ENCODE results near the gene DAPK1.

DNA sequence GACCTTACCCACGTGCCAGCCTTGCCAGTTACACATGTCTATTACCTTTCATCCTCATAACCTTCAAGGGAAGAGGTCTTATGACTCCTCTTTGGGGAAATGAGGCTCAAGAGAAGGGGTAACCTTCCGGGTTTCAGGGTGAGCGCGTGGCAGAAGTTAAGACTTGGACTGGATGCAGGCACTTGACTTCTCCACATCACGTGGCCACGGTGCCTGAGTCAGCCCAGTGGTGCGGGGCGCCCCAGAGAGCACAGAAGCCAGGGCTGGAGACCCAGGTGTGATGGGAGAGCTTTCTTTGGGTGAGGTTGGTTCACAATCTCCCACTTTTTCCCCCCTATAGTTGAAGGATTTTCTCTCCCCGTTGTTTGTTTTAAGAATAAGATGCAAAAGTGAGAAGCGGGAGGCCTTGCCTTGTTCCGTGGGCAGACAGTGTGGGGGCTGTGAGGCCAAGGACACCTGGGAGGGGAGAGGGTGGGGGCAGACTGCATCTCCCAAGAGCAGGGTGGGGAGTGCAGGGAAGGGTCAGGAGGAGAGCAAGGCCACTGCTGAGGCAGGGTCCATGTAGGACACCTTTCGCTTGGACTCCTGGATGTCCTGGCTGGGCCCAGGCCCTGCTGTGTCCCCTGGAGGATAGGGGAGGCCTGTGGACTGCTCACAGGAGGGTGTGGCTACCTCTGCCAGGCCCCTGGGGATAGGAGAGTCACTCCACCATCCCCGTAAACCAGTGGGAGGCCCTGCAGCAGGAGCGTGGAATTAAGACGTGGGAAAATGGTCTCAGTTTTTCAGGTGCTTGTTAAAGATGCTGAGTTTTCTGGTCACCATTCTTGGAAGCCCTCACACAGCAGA is 138.2 kb downstream of the DAPK1 start:
- TF ChIP-seq, protein P1, sequence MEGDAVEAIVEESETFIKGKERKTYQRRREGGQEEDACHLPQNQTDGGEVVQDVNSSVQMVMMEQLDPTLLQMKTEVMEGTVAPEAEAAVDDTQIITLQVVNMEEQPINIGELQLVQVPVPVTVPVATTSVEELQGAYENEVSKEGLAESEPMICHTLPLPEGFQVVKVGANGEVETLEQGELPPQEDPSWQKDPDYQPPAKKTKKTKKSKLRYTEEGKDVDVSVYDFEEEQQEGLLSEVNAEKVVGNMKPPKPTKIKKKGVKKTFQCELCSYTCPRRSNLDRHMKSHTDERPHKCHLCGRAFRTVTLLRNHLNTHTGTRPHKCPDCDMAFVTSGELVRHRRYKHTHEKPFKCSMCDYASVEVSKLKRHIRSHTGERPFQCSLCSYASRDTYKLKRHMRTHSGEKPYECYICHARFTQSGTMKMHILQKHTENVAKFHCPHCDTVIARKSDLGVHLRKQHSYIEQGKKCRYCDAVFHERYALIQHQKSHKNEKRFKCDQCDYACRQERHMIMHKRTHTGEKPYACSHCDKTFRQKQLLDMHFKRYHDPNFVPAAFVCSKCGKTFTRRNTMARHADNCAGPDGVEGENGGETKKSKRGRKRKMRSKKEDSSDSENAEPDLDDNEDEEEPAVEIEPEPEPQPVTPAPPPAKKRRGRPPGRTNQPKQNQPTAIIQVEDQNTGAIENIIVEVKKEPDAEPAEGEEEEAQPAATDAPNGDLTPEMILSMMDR (IDR thresholded peaks at IDR 0.05; ENCODE audit: borderline replicate concordance, extremely low read depth, low read length, poor library complexity, severe bottlenecking) = no peak
- no peak for TF ChIP-seq EZH2 (IDR thresholded peaks at IDR 0.05; ENCODE audit: borderline replicate concordance, low read depth, low read length, severe bottlenecking)

Data from DND-41 (cell line).